GM18502 (cell line): ENCODE data around the gene SCN11A.

Experiments used
- ATAC-seq: cut with Tn5 transposase; IDR thresholded peaks from one replicate; pipeline ENCODE4 v1.9.1; 2021; ENCODE audit warnings: mild to moderate bottlenecking; ENCODE audit not compliant: unreplicated experiment, poor library complexity

The SCN11A gene

GRCh38 chr3:39051649-39052561, at the start of gene SCN11A, which contains the start of gene WDR48:
SCN11A (minus strand) TSS chr3:39051944; CDS start chr3:38950362, 101,582 bp downstream.
WDR48 (plus strand) TSS chr3:39052016; CDS start chr3:39052026, 10 bp downstream.
- peak; percentile 97 for ATAC-seq

- ATAC-seq: peak; percentile 65
Measured at GRCh38 chr3:39101022-39101689, 49.4 kb upstream of the SCN11A start.

GRCh38 chr3:39100500-39100886, 48.7 kb upstream of the SCN11A start:
- ATAC-seq: no peak

- no peak for ATAC-seq
Measured at GRCh38 chr3:39099738-39100499, 48.2 kb upstream of the SCN11A start.

GRCh38 chr3:39099242-39099641, 47.5 kb upstream of the SCN11A start:
- ATAC-seq: no peak

DNA sequence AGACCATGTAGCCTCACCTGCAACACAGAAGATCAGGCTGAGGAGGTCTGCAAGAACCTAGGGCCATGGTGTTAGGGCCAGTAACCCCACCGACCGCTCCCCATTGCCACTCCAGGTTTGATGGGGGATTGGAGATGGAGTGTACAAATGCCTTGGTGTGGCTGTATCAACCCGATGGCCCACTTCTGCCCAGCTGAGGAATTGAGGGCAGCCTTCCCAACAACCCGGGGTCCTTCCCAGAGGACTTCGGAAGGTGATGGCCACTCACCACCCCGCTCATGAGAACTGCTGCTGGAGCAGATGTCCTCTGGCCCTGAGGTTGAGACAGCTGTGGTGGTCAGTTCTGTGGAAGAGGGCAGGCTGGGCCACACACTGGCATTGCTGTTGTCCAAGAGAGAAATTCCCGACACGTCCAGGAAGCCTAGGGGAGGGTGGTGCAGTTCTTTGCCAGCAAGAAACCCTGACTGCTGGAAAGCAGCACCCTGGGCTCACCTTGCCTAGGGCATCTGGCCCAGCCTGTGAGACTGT, 46.8 kb upstream of the SCN11A start:
- no peak for ATAC-seq

- no peak for ATAC-seq
Measured at GRCh38 chr3:39097716-39098472, 46.1 kb upstream of the SCN11A start.

DNA sequence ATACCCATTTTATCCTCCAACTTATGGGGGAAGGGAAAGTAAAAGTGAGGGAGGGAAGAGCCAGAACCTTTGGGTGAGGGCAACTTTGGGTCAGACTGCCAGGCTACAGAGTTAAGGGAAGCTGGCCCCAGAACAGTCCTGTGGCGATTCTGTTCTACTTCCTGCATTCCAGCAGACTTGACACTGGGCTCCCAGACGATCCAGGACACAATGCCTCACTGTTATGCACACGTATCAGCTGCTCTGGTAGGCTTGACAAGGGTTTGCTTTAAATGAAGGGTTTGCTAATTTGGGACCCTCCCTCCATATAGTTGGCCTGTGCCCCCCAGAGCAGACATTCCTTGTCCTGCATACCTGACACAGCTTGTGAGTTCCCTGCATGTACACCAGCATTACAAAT, 45.0 kb upstream of the SCN11A start:
- no peak for ATAC-seq

DNA sequence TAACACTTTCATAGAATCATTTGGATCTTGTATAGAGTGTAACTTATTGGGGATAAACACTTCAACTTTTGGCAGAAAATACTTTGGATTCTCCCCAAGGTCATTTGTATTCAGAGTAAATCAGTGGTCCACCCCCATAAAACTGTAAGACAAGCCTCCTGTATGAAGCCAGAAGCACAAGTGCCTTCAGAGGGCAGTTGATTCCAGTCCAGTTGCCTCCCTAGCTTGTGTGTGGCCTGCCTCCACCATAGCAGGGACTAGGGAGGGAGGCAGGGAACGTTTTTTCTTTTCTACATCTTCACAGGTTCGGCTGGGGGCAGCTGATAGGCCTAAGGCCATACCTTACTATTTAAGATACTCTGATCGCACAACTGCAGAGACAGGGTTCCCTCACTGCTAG, 44.0 kb upstream of the SCN11A start:
- ATAC-seq: no peak

DNA sequence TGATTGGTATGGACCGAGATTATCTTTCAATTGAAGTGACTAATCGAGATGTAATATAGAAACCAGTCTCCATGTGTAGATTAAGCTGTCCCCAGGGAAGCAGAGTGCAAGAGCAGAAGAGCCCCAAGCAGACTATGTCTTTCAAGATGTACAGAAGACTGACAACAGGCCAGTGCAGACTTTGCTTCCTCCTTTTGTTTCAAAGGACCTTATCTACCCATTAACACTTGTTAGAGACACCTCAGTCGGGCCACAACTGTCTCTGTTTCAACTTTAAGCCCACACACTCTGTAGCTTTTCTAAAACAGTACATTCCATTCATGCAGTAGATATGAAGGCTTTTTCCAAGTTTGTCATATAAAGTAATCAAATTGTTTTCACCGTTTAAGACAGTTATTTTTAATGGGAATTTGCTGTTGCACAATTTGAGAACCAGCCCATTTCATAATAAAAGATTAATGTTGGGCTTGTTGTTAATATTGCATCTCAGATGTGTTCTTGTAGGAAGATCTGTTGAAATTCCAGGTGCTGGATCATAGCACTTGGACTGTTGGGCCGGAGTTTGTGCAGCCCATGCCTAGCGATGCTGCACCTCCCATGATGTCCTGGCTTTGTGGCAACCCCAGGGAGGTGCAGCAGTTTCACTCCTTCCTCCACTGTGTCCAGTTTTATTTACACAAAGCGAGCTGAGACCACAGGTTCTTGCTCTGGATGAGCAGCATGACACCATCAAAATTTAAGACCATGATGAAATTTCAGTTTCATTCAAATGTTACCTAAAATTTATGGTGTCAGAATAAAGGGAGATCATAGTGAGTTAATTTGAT, 43.3 kb upstream of the SCN11A start:
- no peak for ATAC-seq

GRCh38 chr3:39090922-39091321, 39.2 kb upstream of the SCN11A start:
- no peak for ATAC-seq

- ATAC-seq: no peak
Measured at GRCh38 chr3:39088889-39089288, 37.1 kb upstream of the SCN11A start.

DNA sequence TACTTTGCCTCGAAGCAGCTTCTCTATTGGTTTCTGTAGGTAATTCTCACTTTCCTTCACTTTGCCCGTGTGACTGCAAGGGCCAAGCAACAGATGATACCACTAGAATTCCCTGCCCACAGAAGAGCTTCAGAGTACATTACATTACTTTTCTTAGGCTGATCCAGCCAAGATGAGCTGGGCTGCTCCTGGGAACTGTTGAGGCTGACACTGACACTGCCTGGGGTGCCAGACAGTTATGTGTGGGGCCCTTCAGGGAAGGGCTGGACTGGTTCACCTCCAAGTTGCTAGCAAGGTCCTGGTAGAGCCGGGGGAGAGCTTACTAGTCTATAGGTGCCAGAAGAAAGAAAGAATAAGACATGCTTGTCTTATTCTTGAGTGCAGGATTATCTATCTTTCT, 36.7 kb upstream of the SCN11A start:
- ATAC-seq: no peak

DNA sequence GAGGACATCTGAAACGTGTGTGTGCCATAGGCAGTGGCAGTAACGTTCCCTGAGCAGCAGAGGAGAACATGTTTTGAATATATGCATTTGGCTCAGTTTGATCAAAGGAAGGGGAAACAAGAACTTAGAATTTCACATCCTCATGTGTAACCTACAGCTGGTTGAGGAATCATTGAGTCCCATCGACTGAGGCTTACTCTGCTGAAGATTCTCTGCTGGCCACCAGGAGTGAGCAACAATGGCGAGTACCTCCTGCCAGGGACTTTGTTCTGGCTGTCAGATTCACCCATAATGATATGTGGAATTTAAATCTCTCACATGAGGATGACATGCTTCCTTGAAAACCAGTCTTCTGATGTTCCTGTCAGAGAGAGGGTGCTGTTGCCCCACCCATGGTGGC, 34.4 kb upstream of the SCN11A start:
- no peak for ATAC-seq

DNA sequence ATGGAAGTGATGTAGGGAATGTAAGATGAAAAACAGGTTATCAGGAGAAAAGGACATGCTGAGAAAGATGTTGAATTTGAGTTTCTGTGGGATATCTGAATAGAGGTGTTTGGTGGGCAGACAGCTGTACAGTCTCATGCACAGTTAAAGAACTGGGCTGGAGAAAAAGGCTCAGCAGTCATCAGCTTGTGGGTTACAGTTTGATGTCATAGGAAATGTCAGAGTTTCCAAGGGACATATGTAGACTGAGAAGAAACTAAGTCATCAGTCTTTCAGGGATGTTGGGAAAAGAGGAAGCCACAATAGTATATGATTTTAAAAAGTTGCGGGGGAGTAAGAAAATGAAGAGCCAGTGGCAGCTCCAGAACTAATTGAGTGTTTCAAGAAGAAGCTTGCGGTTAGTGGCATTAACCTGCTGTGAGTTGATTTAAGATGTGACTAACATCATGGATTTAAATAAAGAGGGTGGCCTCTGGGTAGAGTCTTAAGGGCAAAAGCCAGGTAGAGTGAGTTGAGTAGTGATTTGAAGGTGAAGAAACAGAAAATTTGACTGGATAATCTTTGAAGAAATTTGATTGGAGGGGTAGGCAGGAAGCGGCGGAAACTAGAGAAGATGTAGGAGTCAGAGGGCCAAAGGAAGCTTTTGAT, 31.0 kb upstream of the SCN11A start:
- no peak for ATAC-seq

DNA sequence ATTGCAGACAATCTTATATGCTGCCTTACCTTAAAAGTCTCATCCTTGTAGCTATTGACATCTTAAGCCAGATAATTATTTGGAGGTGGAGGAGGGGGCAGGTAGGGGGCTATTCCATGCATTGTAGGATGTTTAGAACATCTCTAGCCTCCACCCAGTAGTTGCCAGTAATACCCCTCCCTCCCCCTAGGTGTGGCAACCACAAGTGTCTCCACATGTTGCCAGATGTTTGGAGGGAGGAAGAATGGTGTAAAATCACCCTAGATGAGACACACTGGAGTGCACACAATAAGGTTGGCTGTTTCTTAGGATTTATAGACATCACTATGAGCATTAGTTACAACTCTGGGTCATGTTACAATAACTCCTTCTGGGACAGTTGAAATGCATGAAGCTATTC, 28.3 kb upstream of the SCN11A start:
- no peak for ATAC-seq

GRCh38 chr3:39079530-39079929, 27.8 kb upstream of the SCN11A start:
- ATAC-seq: no peak

DNA sequence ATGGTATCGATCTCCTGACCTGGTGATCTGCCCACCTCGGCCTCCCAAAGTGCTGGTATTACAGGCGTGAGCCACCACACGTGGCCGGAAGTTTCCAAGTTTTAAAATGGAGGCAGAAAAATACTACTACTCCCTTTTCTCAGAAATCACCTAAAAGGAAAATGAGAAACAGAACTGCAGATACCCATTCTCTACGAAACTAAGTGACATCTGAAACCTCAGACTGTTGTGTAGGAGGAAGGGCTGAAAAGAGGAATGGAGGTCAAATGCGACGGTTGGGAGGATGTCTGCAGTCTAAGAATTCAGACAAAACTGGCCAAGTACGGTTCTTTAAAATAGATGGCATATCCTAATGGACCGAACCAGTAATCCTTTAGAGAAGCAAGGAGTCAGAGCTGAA, 24.2 kb upstream of the SCN11A start:
- ATAC-seq: peak; percentile 49

- ATAC-seq: no peak
Measured at GRCh38 chr3:39068556-39068955, 16.8 kb upstream of the SCN11A start.
